GM21619 (cell line): ENCODE results near the gene SCTR.

Source experiments
- ATAC-seq: cut with Tn5 transposase; IDR thresholded peaks from one replicate; pipeline ENCODE4 v1.9.1; 2021; ENCODE audit not compliant: unreplicated experiment

The SCTR gene

GRCh38 chr2:119523952-119524694, at the start of gene SCTR:
SCTR (minus strand) TSS chr2:119524483; CDS start chr2:119524226, 257 bp downstream.
- ATAC-seq: no peak

- ATAC-seq: no peak
Observed at GRCh38 chr2:119567292-119567691, 43.0 kb upstream of the SCTR start.

- ATAC-seq: no peak
Observed at GRCh38 chr2:119565481-119565880, 41.2 kb upstream of the SCTR start.

GRCh38 chr2:119553687-119554344, 29.5 kb upstream of the SCTR start:
- ATAC-seq: no peak

GRCh38 chr2:119552902-119553301, 28.6 kb upstream of the SCTR start:
- ATAC-seq: no peak

- ATAC-seq: no peak
Observed at GRCh38 chr2:119550856-119551255, 26.6 kb upstream of the SCTR start.

- ATAC-seq: no peak
Observed at GRCh38 chr2:119550346-119550745, 26.1 kb upstream of the SCTR start.

- no peak for ATAC-seq
Observed at GRCh38 chr2:119549241-119549640, 25.0 kb upstream of the SCTR start.

GRCh38 chr2:119548516-119549120, 24.3 kb upstream of the SCTR start:
- no peak for ATAC-seq

GRCh38 chr2:119546447-119546767, 22.1 kb upstream of the SCTR start:
- no peak for ATAC-seq

GRCh38 chr2:119545754-119546446, 21.6 kb upstream of the SCTR start:
- ATAC-seq: no peak

GRCh38 chr2:119544939-119545475, 20.7 kb upstream of the SCTR start:
- no peak for ATAC-seq

GRCh38 chr2:119544075-119544938, 20.0 kb upstream of the SCTR start, which contains the start of gene CFAP221:
CFAP221 (plus strand) TSS chr2:119544449; CDS start chr2:119546132, 1,683 bp downstream.
- ATAC-seq: peak; percentile 81

- ATAC-seq: no peak
Observed at GRCh38 chr2:119541476-119541875, 17.2 kb upstream of the SCTR start.

- no peak for ATAC-seq
Observed at GRCh38 chr2:119537792-119538191, 13.5 kb upstream of the SCTR start.

GRCh38 chr2:119536707-119537106, 12.4 kb upstream of the SCTR start:
- no peak for ATAC-seq

- no peak for ATAC-seq
Observed at GRCh38 chr2:119536211-119536610, 11.9 kb upstream of the SCTR start.

- ATAC-seq: no peak
Observed at GRCh38 chr2:119533560-119533959, 9.3 kb upstream of the SCTR start.

GRCh38 chr2:119531292-119531691, 7.0 kb upstream of the SCTR start:
- no peak for ATAC-seq

- no peak for ATAC-seq
Observed at GRCh38 chr2:119527999-119528398, 3.7 kb upstream of the SCTR start.
